Measurements from ENCODE around the gene ESPNL.

- TF ChIP-seq CTCF (IDR thresholded peaks at IDR 0.05) (no peak), EP300 (IDR thresholded peaks at IDR 0.05) (no peak), POLR2A (IDR thresholded peaks at IDR 0.05) (no peak)
Measured at GRCh38 chr2:238146884-238147544, 46.9 kb downstream of the ESPNL start.
